ENCODE results near the gene FOXP1.

Gene FOXP1

DNA sequence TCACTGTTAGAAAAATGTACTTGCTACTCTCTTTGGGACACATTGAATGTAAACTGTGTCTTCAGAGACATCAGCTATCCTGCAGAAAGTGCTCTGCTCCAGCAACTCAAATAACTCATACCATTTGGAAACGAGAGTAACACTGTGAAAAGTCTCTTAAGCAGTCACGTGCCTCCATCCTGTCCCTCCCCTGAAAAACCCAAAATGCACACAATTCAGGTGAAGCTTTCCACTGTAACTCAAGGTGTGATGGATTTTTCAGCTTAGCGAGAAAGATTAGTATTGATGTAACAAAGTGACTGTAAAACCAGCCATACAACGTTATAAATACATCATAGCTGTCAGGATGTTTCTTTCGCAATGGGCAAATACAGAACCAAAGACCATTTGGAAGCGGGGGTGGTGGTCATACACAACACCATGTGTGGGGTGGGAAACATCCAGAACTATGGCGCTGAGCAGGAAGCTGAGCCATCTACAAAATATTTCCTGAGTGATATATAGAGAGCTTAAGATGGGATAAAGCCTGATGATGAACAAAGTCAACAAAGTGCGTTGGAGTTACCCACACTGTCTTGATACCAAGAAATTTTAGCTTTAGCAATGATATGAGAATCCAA, 332.3 kb downstream of the FOXP1 start:
- FAIRE-seq: no peak

DNA sequence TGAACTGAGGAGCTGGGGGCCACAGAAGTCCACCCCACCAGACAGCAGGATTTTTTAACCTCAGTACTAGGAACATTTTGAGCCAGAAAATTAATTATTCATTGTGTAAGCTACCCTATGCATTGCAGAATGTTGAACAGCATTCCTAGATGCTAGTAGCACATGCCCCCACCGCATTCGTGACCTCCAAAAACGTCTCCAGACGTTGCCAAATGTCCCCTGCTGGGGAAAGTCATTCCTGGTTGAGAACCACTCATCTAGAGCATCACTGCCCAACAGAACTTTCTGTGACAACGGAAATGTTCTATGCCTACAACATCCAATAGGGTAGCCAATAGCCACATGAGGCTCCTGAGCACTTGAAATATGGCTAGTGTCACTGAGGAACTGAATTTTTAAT, 333.5 kb downstream of the FOXP1 start:
- FAIRE-seq: no peak

DNA sequence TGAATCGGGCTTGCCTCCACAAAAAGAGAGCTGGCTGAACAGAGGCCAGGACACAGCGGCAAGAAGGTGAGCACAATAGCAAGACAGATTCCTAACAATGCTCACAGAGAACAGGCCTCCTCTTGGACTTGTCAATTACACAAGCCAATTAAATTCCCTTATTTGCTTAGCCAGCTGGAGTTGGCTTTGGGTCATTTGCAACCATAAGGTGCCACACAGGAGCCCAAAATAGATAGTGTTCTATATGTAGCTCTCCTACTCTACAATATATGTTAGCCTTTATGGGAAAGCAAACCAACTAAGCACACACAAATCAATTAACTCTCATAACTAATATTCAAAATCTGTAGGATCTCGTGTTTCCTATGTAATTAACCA, 335.6 kb downstream of the FOXP1 start:
- FAIRE-seq: no peak

DNA sequence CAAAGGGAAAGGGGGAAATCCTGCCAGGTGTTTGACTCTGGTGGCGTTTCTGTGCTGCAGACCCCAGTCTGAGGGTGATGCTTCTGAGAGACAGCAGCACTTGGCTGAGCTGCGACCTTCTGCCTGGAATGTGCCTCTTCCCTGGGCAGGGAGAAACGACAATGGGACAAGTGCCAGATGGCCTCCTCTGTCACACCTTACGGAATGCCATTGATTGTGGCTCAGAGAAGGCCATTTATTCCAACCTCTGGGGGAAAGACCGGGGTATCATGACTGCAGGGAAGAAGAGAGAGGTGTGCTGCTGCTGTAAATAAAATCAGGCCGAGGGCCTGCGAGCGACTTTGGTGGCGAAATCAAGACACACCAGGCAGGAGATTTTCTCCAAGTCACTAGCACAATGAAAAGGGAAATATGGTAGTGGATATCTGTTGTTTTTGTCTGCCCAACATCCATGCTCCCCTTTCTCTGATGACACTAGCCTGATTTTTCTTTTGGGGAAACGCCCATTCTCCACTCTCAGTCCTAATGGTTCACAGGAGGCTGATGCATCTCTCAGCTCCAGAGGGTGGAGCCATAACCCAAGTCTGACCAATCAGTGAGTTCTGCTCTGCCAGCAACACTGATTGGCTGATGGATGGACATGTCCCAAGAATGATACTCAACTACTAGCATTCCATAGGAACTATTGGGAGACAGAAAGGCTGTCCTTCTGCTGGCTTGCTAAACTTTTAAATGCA, 336.1 kb downstream of the FOXP1 start:
- no peak for FAIRE-seq

DNA sequence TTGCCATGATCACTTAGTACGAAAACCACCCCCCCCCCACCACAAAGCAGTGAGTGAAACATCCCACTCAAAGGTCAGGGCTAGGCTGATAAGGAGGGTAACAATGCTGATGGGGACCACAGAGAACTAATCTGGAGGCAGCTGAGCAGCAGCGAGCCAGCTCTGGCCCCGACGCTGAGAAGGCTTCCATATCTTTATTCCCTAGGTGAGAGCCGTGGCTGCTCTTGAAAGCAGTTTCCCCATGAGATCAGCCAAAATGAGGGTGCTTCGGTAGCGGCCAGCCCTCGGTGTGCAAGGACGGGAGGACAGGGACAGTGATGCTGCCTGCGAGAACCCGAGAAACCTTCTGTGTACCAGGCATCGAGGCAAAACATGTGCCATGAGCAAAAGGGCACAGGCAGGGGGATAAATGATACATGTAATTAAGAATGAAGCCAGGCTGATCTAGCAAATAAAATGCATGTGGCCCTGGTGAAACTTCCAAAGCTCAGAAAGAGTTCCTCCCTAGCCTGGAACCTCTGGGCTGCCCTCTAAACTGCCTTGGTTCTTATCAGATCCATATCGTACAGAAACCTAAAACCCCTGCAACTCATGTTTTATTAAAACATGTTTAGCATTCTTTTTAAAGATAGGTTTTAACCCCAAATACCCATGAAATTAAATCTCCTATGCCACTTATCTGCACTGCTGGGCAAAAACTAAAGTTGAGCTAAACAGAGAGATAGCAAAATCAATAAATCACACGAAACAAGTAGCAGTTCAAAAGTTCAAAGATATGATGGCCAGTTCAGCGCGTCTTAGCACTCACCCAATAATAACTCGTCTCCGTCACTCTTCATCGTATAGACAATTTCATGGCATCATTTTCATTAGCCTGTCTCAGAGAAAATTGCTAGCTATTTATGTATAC, 337.3 kb downstream of the FOXP1 start:
- FAIRE-seq: no peak

DNA sequence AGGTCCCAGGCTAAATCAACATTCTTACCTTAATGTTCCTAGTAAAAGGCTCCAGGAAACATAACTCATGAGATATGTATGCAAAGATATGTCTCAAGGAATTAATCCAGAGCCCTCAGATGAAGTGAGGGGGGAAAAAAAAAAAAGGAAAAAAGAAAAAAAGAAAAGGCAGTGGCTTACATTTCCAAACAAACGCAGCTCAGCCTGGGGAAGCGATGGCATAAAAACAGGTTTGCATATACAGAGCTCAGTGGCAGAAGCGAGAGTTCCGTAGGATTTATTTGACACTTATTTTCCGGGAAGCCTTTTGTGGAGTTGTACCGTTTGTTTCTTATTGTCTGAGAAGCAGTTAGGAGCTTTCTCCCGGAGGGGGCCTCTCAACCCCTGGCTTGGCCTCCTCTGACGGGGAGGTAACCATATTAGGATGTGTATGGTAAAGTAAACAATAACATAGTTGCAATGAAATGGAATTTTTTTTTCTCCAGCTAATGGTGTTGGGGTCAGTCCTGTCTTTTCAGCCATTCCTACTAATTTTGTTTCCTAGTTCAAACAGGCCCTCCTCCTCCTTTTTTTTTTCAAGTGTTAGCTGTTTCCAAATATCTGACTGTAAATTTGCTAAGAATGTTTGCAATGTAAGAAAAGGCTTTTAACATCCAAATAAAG, 338.6 kb downstream of the FOXP1 start:
- FAIRE-seq: no peak

DNA sequence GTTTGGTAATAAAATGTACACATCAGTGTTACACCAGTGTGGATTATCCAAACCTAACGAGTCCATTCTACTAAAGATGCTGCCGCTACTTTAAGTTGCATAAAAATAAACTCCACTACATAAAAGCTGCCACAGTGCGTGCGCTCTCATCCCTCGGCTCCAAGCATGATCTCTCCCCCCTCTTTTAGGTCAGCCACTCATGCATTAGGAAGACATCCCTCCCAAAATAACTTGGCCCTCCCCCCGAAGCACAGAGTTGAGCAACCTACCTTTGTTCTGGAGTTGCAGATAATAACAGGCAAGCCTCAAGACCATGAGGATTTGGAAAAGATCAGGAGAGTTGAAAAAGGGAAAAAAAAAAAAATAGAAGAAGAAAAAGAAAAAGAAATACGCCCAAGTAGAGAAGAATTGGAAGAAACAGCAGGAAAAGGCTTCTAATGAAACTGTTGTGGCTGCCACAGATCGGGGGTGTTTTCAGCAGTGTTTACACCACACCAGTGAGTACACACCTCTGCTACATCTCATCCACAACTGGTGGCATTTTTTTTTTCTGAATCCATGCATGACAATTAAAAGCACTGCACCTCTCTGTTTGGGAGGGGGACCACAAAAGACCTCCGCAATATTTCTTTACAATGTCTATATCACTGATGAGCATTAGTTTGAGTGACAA, 339.2 kb downstream of the FOXP1 start:
- FAIRE-seq: no peak

DNA sequence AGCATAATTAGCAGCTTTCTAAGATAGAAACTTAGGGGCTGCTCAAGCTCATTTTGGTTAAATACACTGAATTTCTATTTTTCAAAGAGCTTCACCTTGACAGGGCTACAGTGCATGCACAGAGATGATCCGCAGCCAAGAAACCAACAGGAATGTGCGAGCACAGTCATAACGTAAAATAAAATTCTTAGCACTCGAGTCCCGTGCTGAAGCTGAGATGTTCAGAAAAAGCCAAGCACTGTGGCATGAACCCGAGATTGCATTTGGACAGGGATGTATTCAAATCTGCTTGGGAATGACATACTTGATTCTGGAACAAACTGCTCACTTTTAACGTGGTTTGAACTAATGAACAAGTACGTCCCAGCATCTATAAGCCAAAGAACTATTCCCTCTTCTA, 340.3 kb downstream of the FOXP1 start:
- no peak for FAIRE-seq

DNA sequence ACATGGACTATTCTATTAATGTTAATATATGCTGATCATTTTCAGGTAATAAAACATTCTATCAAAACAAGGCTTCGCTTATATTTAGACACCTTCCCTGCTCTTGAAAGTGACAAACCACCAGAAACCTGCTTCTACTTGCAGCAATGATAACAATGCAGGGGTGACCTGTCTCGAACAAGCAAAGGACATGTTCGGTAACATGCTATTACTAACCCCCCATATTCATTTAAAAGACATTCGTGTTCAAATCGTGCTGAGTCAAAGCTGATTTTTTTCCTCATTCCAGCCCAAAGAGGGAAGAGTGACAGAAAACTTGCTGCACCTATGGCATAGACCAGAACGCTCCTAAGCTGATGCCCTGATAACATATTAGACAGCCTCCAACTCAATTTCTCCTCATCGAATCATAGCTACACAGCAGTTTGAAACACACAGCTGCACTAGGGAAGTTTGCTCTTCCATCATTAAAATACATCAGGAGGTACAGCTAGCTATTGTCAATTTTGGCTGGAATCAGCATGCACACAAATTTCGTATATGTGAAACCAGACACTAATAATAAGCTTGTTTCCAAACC, 341.5 kb downstream of the FOXP1 start:
- FAIRE-seq: no peak

DNA sequence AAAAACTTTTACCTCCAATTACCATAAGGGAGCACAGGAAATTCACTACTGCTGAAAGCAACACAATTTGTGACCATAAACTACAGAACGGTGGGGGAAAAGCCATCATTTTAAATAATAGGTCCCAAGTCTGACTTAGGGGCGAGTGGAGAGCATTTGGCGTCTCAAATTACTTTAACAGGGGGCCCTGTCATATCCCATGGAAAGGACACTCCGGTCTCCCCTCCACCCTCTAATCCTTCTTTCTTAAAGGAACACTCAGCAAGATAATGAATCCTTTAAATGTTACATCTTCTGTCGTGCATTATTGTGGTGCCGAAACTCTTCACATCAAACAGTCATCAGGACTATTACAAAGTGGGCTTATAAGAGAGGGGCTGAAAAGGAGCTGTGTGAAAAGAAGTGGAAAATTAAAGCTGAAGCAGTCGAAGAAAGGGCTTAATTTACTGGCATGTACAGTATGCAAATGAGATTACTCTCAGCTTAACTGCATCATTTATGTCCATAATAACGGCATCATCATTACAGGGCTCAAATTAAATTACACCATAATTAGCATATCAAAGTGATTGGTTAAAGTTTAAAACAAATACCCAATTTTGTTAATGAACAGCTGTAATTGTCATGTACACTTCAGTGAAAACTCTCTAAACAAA, 342.2 kb downstream of the FOXP1 start:
- no peak for FAIRE-seq

DNA sequence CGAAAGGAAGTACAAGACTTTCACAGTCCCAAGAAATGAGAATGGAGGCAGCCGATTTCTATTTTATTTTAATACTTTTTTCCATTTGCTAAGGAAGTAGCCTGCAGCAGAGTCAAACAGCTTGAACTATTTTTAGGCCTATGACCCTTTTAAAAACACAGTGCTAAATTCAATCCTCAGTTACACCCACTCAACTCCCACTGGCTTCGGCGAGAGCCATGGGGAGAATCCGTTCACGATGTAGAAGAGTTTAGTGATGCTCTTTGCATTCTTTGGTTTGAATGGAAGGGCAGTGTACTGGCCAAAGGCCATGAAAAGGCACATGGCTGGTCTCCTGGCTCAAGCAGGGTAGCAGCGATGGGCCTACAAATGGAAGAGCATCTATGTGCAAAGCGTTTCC, 343.5 kb downstream of the FOXP1 start:
- no peak for FAIRE-seq

DNA sequence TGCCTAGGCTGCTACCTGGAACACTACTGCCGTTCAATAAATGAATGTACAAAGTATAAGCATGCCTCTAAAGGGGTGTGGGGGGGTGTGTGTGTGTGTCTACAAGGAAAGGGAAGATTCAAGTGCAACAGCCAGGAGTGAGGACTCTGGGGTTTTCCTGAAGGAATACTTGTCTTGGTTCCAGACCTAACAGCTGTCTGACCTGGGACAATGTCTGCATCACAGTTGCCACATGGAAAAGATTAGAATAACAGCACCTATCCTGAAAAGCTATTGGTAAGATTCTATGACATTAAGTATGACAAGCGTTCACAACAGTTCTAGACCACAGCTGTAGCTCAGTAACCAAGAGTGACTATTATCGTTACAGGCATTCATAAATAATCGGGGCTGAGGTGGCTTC, 345.2 kb downstream of the FOXP1 start:
- no peak for FAIRE-seq

DNA sequence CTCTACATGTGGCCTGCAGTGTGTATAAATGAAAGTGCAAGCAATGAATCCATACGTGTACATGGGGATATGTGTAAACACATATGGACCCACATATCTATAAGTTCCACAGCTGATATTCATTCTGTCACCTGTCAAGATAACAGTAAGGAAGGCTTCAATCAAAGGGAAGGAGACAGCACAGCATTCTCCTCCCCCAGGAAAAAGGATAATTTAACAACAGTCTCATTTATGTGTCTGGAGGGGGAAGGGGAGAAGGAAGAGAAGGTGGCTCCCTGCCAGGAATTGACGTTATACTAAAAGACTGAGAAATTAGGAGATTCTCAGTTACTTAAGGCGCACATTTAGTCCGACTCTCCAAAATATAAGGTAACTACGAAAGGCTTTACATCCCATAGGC, 345.9 kb downstream of the FOXP1 start:
- no peak for FAIRE-seq

DNA sequence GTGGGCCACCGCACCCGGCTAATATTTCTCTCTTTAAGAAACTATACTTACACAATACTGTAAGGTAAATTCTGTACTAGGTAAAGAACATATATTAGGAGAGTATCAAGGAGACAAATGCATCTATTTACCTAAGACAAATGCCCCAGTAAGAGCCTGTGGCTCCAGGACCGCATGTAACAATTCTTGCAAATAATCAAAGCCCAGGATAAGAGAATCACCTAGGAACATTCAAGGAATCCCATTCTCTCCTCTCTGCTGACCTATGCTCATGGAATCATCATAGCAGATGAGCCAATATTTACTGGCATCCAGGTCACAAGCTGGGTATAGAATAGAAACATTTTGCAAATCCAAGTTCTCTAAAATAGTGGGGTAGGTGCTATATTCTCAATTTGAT, 347.7 kb downstream of the FOXP1 start:
- no peak for FAIRE-seq

DNA sequence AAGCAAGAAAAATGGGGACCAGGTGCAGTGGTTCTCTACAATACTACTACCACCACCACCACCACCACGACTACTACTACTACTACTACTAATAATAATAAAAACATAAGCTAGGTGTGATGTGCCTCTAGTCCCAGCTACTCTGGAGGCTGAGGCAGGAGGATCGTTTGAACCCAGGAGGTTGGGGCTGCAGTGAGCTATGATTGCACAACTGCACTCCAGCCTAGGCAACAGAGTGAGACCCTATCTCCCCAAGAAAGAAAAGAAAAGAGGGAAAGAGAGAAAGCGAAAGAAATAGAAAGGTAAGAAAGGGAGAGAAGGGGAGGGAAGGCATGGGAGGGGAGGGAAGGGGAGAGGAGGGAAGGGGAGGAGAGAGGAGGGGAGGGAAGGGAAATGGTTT, 350.6 kb downstream of the FOXP1 start:
- no peak for FAIRE-seq

DNA sequence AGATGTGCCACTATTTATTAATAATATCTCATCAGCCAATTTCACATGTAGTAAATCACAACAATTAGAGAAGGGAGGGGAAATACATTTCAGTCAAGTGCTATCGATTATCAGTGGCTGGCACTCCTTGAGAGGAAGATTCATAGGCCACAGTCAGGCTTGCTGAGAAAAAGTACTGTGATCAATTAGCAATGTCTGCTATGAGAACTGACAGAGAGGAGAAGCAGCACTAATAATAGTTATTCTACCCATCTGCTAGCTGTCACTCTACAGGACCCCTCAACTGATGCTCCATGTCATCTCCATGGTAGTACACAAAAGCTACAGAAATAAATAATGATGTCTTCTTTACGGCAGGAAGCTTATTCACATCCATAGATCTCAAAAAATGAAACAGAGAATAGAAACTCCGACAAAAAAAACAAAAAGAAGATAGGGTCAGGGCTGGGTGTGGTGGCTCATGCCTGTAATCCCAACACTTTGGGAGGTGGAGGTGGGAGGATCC, 351.3 kb downstream of the FOXP1 start:
- FAIRE-seq: no peak

DNA sequence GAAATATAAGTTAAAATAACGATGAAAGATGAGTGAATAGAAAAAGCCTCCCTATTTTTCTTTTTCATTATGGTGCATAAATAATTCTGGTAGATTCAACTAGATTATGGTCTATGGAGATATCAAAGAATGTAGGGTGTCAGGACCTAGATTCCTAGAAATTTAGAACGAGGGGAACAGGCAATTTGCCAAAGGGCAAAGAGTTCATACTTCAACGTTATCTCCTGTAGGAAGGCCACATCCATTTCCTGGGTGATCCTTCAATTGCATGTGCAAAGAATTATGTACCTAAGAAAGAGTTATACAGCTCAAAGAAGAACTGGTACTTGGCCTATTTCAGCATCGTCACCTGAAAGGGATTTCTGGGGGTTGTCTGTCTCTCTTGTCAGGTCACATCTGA, 351.8 kb downstream of the FOXP1 start:
- FAIRE-seq: no peak

DNA sequence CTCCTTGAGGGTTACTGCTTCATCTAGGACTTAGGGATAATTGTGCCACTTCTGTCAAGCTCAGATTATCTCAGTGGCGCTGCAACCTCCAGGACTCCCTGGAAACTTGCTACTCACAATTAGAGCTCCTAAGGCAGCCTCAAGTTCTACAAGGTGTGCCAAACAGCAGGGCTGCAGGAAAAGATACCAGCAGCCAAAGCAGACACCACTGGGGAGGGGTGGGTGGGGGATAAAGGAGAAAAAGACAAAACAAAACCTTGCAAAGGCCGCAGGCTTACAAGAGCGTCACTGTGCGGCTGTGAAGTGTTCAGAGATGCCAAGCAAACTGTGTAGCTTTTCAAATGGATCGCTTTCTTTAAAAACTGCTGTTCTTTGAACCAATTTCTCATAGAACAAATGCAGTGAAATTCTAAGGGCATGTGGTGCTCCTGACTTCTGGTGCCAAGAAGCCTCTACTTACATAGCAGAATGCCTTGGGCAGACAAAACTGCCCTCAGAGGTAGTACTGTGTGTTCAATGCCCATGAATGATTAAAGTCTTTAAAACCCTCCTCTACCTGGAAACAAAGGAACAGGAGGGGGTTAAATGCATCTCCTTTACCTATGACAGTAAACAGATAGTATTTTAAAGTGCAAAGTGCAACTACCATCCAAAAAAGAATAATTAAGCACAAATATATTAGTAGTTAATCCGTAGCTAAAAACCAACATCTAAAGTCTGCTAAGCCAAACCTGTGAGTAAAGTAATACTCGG, 353.4 kb downstream of the FOXP1 start:
- FAIRE-seq: no peak

DNA sequence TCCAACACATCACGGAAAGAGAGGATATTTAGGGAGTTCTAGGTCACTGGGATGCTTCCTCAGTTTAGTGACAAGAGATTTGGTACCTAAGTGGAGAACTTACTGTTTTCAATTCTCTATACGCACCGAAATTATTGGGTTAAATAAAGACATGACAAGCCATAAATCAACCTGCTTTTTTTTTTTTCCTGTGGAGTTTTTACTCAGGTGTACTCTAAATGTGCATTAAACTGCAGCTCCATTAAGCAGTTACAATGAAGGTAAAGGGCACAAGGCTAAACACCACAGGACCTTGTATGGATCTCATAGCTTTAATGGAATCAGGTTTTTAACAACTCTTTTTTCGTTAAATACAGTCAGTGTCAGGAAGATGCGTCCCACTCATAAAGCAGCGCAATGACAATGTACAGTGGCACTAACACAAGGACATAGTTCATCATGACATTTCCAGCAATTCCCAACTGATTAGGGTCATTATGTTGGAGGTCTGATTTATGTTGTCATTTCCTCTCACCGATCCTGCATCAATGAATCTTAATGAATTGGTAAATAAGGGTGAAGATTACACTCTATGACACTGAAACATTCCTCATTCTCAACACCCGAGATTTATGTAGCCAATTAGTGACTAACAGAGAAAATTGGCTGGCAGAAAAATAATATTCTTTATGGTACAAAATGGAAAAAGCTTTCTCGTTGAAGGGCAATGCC, 355.2 kb downstream of the FOXP1 start:
- FAIRE-seq: no peak

DNA sequence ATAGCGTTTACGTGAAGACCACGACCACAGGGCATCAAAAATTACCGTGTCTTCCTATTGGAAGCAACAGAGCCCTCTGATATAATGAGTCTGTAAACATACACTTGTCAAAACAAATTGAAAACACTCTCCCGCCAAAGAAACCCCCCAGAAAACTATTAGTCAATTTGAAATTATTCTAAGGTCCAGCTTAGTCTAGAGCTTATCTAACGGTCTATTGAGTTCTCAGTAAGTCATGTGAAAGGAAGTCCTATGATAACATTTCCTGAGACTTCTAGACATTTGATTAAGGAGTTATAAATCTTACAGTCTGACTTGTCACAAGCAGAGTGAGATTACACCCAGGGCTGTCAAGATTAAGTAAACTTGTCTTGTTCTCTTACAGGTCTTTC, 356.3 kb downstream of the FOXP1 start:
- FAIRE-seq: no peak
